SU-DHL-6 (cell line): ENCODE data around the gene PADI4.
A peak's percentile ranks its signal among the peaks of the same experiment; 100 is the strongest.

Experiments used
- H2AFZ ChIP-seq: fragments of 200-600 bp; sonication (generic); 2 replicates; pipeline ENCODE4 v1.6.1; 2014; ENCODE audit warnings: low read depth, mild to moderate bottlenecking, moderate library complexity, mixed read lengths, antibody characterized with exemption, low read length; ENCODE audit not compliant: severe bottlenecking
- H3F3A ChIP-seq: fragments of 200-600 bp; shearing (Covaris generic); 2 replicates; pipeline ENCODE4 v1.6.0; 2016; ENCODE audit warnings: antibody characterized with exemption, mild to moderate bottlenecking; ENCODE audit not compliant: insufficient read depth
- H3K27ac ChIP-seq: fragments of 200-600 bp; sonication (generic); 2 replicates; pipeline ENCODE4 v1.5.1; 2016; ENCODE audit warnings: low read depth, mild to moderate bottlenecking, low read length, moderate library complexity, mixed read lengths
- H3K27me3 ChIP-seq: fragments of 200-600 bp; sonication (generic), shearing (Covaris generic); 2 replicates; pipeline ENCODE4 v1.6.0; 2014; ENCODE audit warnings: mild to moderate bottlenecking, low read length
- H3K36me3 ChIP-seq: fragments of 200-600 bp; sonication (generic); 2 replicates; pipeline ENCODE4 v1.6.1; 2014; ENCODE audit warnings: mild to moderate bottlenecking, low read length, mixed read lengths
- H3K4me2 ChIP-seq: fragments of 300-600, 200-600 bp; shearing (Covaris generic), sonication (generic); 2 replicates; pipeline ENCODE4 v1.6.0; 2014; ENCODE audit warnings: low read length, low read depth, mild to moderate bottlenecking; ENCODE audit not compliant: poor library complexity, severe bottlenecking
- H3K4me3 ChIP-seq: fragments of 200-600 bp; sonication (generic); 2 replicates; pipeline ENCODE4 v1.5.1; 2014; ENCODE audit warnings: antibody characterized with exemption, low read length, mild to moderate bottlenecking, mixed read lengths; ENCODE audit not compliant: insufficient read depth, poor library complexity, severe bottlenecking
- H3K79me2 ChIP-seq: fragments of 200-600 bp; sonication (generic); 2 replicates; pipeline ENCODE4 v1.6.1; 2014; ENCODE audit warnings: mild to moderate bottlenecking, low read length, moderate library complexity; ENCODE audit not compliant: insufficient read depth
- H3K9ac ChIP-seq: fragments of 200-600 bp; sonication (generic); 2 replicates; pipeline ENCODE4 v1.7.0; 2014; ENCODE audit warnings: mild to moderate bottlenecking, low read length
- H3K9me2 ChIP-seq: fragments of 200-600 bp; sonication (generic); replicated peaks from 2 replicates; pipeline ENCODE4 v1.6.1; 2014; ENCODE audit warnings: low read length; ENCODE audit not compliant: insufficient read depth
- H3K9me3 ChIP-seq: fragments of 200-600 bp; sonication (generic); 2 replicates; pipeline ENCODE4 v1.6.1; 2014; ENCODE audit warnings: low read length, mixed read lengths; ENCODE audit not compliant: insufficient read depth
- H4K20me1 ChIP-seq: fragments of 200-600 bp; sonication (generic); 2 replicates; pipeline ENCODE4 v1.6.1; 2014; ENCODE audit warnings: low read depth, mild to moderate bottlenecking, antibody characterized with exemption, low read length, moderate library complexity, mixed read lengths
- EZH2phosphoT487 ChIP-seq: fragments of 200-600 bp; sonication (generic), shearing (Covaris generic); conservative IDR thresholded peaks from 2 replicates; pipeline ENCODE4 v1.6.1; 2018; ENCODE audit warnings: mild to moderate bottlenecking, antibody characterized with exemption, low read length, moderate library complexity, mixed read lengths
- TF ChIP-seq, protein P1 (sequence below): fragments of 200-600 bp; sonication (generic); IDR thresholded peaks from one replicate; pipeline ENCODE4 v1.5.1; 2017; ENCODE audit warnings: antibody characterized with exemption, mild to moderate bottlenecking, low read length, moderate library complexity; ENCODE audit not compliant: insufficient read depth, poor library complexity, severe bottlenecking

Gene PADI4

DNA sequence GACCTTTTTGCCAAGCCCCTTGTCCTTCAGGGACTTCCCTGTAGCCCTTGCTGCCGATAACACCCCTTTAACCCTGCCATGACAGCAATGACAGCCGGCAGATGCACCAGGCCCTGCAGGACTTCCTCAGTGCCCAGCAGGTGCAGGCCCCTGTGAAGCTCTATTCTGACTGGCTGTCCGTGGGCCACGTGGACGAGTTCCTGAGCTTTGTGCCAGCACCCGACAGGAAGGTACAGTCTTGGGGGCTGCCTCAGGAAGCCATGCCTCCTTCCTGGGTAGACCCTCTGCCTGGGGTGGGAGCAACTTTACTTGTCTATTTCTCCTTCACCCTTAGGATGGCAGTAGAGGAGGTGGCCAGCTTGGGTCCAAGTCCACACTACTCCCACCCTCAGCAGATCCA, 47.9 kb downstream of the PADI4 start:
- Histone ChIP-seq H4K20me1 (no peaks in the 10 kb centered on the region), H3K4me2 (no peak overlapping the region), H3K27me3 (no peaks in the 10 kb centered on the region), H3K79me2 (no peaks in the 10 kb centered on the region), H3K36me3 (no peaks in the 10 kb centered on the region), H3K9ac (no peak overlapping the region), H3K9me2 (no peaks in the 10 kb centered on the region), H3F3A (no peaks in the 10 kb centered on the region), H2AFZ (peak overlapping the region; percentile 36), H3K4me3 (no peak overlapping the region), H3K9me3 (no peaks in the 10 kb centered on the region), H3K27ac (no peak overlapping the region)
- TF ChIP-seq, protein P1, sequence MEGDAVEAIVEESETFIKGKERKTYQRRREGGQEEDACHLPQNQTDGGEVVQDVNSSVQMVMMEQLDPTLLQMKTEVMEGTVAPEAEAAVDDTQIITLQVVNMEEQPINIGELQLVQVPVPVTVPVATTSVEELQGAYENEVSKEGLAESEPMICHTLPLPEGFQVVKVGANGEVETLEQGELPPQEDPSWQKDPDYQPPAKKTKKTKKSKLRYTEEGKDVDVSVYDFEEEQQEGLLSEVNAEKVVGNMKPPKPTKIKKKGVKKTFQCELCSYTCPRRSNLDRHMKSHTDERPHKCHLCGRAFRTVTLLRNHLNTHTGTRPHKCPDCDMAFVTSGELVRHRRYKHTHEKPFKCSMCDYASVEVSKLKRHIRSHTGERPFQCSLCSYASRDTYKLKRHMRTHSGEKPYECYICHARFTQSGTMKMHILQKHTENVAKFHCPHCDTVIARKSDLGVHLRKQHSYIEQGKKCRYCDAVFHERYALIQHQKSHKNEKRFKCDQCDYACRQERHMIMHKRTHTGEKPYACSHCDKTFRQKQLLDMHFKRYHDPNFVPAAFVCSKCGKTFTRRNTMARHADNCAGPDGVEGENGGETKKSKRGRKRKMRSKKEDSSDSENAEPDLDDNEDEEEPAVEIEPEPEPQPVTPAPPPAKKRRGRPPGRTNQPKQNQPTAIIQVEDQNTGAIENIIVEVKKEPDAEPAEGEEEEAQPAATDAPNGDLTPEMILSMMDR = no peak
- TF ChIP-seq EZH2phosphoT487 = no peak

GRCh38 chr1:17356387-17357026, 48.5 kb downstream of the PADI4 start:
- Histone ChIP-seq H3K9ac (no peak overlapping the region), H3K36me3 (no peaks in the 10 kb centered on the region), H3K4me3 (no peak overlapping the region), H4K20me1 (no peaks in the 10 kb centered on the region), H2AFZ (no peak overlapping the region), H3K27me3 (no peaks in the 10 kb centered on the region), H3K4me2 (no peak overlapping the region), H3K9me3 (no peaks in the 10 kb centered on the region), H3K27ac (no peak overlapping the region), H3K9me2 (no peaks in the 10 kb centered on the region), H3F3A (no peaks in the 10 kb centered on the region), H3K79me2 (no peaks in the 10 kb centered on the region)
- TF ChIP-seq, protein P1 = no peak
- no peak for TF ChIP-seq EZH2phosphoT487

GRCh38 chr1:17358557-17358956, 50.6 kb downstream of the PADI4 start:
- Histone ChIP-seq H3K27me3 (no peaks in the 10 kb centered on the region), H3K36me3 (no peaks in the 10 kb centered on the region), H3K9me3 (no peaks in the 10 kb centered on the region), H3K27ac (no peak overlapping the region), H3K4me2 (no peak overlapping the region), H3F3A (no peaks in the 10 kb centered on the region), H3K79me2 (no peaks in the 10 kb centered on the region), H3K4me3 (no peak overlapping the region), H3K9ac (no peak overlapping the region), H3K9me2 (no peaks in the 10 kb centered on the region), H2AFZ (no peak overlapping the region), H4K20me1 (no peaks in the 10 kb centered on the region)
- TF ChIP-seq, protein P1 = no peak
- TF ChIP-seq EZH2phosphoT487 = no peak
